HG03108 (cell line): ENCODE measurements around the gene ANXA2.
"Not testable (repeated sequence)": the region's sequence is repeated elsewhere in the genome, so short reads cannot be mapped to it uniquely, and the experiment has no call there.

ENCODE experiments used
- ATAC-seq: cut with Tn5 transposase; IDR thresholded peaks from one replicate; pipeline ENCODE4 v1.9.1; 2021; ENCODE audit warnings: moderate library complexity; ENCODE audit not compliant: unreplicated experiment

ANXA2 gene

DNA sequence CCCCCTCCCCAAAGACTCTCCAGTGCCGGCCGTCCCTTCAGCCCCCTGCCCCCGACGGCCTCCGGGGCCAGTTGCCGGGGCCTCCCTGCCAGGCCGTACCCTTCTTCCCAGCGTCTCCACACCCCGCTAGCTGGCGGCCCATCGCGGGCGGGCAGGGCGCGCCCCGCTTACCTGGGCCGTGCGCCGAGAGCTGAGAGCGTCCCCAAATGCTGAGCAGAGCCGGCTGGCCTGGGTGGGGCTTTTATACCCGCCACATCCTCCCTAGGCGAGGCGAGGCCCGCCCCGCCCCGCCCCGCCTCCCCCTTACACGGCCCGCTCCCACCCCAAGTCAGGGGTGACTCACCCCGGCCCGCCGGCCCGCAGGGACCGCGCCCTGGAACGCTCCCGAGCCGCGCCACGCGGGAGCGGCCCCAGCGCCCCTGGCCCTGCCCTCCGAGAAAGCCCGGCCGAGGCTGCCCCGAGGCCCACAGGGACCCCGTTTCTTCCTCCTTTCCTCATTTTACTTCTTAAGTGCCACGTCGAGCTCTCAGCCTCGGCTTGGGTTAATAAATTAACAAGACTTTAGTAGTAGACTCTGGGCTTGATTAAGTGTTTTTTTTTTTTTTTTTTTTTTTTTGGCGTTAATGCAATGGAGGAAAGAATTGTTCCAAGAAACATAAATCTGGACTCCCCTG is at the start of gene ANXA2:
TSS of gene ANXA2 (minus strand) at position 215 of the 674 bp plus-strand sequence. CDS start 11,911 bp downstream, outside the sequence.
- peak; percentile 61 for ATAC-seq

DNA sequence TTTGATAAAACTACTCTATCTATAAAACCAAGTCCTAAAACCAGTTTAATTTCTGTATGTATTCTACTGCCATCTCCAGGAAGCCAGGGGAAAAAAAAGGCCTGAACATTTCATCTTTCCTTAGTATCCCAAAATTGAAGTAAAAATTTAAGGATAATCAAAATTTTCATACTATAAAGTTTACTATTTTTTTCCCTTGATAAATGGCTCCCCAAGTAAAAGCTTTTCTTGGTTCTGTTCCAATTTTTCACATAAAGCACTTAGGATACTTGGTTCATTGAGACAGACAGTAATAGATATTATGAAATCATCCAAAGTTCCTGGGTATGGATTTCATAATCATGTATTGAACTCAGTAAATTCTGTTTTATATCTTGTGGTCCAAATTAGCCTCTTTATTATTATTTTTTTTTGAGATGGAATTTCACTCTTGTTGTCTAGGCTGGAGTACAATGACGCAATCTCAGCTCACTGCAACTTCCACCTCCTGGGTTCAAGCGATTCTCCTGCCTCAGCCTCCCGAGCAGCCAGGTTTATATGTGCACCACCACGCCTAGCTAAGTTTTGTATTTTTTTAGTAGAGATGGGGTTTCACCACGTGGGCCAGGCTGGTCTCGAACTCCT is 46.6 kb upstream of the ANXA2 start:
- no peak for ATAC-seq

DNA sequence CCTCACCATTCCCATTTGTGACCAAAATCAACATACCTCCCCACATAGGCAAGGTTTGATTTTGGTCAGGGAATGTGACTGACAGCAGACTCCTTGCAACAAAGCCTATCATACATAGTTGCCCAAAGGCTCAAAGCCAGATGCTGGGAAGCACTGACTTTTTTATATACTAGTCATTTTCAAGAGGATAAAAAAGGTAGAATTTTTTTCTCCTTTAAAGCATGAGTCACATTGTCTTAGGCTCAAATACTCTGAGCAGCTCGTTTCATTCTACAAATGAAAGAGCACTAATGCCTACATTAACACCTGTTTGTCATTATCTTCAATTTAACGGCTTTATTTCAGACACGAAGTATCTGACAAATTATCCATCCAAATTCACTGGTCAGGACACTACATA is 45.0 kb upstream of the ANXA2 start:
- no peak for ATAC-seq

DNA sequence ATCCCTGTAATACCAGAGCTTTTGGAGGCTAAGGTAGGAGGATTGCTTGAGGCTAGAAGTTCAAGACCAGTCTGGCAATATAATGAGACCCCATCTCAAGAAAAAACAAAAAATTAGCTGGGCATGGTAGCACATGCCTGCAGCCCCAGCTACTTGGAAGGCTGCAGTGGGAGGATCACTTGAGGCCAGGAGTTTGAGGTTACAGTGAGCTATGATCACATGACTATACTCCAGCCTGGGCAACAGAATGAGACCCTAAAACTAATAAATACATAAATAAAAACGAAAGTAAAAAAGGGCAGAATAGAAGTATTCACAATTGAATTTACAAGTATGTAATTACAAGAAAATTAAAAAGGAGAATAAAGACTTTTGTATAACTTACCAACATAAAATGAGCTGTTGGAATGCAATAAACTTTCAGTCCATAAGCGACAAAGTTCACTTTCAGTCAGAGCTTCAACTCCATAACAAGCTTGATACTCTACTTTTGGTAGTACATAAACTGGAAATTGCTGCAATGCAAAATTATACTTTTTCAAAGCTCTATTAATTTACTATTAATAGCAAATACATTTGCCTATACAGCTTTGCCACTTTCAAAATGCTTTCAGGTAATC is 44.4 kb upstream of the ANXA2 start:
- no peak for ATAC-seq

DNA sequence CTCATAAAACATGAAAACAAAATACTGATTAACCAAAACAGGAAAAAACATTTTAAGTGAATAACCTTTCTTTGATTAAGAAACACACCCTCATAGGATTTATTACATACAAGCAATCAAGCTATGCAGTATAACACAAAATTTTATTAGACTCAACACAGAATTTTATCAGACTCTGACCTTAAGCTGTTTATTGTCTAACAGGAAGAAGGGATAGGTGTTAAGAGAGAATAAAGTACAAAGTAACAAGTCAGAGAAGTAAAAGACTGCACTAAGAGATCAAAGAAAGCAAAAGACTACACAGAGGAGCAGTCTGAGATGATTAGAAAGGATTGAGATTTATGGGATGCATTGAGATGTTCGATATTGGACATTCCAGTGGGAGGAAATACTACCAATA is 43.5 kb upstream of the ANXA2 start:
- no peak for ATAC-seq

DNA sequence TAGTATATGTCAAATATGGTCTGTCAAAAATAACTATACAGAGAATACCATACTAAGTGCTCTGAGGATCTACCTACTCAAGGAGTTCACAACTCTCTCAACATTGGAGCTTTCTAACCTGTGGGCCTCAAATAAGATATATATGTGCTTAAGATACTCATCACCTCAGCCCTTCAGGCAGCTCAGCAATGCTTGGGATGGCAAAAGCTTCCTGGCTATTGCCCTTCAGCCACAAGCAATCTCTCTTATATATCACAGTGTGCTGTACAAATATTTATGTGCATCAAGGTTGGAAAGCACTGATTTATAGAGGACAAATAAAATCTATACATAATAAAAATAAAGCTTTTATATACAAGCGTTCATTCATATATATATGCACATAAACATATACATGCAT is 40.9 kb upstream of the ANXA2 start:
- ATAC-seq = no peak

DNA sequence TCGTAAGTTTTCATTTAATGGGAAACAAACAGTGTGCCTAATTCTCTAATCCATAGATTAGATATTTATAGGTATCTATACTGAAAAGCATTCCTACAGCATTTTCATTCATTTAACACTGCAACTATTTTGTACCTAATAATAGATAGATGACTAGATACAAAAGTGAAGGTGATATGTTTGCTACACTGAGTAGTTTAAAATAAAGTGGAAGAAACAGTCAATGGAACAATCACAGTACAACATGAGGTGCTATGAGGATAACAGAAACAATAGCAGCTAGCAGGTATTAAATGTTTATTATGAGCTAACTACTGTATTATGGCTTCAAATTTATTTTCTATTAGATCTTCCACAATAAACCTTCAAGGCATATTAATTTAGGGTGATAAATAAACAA is 31.1 kb upstream of the ANXA2 start:
- ATAC-seq = no peak

DNA sequence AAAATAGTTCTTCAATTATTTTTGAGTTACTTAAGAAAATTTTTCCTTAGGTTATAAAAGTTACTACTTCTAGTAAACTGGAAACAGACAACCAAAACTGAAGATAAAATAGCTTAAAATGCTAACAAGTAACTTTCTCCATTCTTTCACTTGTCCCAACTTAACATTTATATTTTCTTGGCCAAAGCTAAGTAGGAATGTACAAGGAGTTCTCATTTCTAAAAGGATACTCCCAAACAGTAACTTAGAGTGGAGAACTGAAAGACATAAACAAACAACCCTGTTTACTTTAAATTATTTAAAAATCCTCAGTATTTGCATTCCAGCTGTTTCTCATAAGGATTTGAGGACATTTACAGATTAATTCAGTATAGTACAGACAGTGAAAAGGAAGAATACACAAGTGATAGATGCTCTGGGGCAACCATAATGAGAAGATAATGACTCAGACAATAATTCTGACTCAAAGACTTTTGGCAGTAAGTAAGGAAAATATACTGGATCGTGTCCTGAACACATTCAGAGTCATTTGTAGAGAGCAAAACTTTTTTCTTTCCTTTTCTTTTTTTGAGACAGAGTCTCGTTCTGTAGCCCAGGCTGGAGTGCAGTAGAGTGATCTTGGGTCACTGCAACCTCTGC is 29.2 kb upstream of the ANXA2 start:
- no peak for ATAC-seq

DNA sequence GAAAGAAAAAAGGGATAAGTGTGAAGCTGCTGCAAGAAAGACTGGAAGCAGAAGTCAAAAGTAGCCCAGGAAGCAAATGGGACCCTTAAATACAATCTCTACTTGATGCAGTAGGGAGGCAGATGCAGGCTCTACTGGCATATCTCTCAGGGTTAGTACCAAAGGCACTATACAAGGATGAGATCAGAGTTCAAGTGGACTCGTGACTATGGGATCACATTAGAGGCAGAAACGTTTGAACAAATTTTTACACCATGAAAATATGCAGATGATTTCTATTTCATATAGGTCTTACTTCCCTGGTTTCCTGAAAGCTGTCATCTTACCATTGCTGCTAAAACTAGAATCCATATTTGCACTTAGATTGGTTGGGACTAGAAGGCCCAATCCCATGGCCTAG is 27.7 kb upstream of the ANXA2 start:
- ATAC-seq = no peak

DNA sequence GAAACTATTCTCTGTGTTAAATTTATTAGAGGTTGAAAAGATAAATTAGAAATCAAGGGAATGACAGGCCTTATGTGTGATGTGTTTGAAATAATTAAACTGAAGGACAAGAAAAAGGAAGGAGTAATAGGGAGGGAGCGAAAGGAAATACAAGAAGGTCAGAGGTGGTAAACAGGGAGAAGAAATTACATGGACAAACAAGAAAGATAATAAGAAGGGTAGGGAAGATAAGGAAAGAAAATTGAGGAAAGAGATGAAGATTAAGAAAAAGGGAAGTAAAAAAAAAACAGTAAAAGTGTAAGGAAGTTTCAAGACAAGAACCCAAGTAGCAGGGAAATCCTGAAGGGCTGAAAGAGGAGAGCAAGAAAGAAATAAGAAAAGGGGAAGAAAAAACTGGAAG is 26.2 kb upstream of the ANXA2 start:
- ATAC-seq = no peak

DNA sequence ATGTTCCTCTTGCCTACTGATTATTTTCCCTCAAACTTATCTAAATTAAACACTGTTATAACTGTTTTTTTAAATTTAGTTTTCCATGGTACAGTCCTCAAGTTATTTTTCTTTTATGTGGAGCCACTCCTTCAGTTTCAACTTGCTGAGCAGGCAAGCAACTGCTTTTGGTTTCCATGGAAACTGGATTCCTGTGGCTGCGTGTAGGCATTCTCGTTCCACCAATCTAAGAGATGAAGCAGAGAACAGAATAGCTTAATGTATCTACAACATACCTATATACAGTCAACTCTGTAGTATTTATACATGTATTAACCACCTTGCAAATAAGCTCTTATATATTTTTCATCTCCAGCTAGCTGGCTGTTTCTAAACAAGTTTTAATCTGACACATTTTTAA is 25.8 kb upstream of the ANXA2 start:
- ATAC-seq = no peak

DNA sequence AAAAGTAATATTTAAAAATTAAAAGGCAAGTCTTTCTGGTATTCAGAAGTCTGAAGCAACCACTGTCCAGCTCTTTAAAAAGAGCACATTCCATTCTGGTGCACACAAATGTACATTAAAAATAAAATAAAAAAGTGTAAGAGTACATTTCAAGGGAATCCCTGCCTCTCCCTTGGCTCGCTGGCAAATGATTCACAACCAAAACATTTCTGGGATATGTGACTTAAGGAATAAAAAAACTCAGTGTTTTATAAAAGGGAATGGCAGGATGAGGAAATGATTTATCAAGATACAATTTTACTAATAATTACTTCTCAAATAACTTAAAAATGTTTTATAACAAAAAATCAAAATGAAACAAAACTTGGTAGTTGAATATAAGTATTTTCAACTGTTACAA is 23.8 kb upstream of the ANXA2 start:
- ATAC-seq = no peak

DNA sequence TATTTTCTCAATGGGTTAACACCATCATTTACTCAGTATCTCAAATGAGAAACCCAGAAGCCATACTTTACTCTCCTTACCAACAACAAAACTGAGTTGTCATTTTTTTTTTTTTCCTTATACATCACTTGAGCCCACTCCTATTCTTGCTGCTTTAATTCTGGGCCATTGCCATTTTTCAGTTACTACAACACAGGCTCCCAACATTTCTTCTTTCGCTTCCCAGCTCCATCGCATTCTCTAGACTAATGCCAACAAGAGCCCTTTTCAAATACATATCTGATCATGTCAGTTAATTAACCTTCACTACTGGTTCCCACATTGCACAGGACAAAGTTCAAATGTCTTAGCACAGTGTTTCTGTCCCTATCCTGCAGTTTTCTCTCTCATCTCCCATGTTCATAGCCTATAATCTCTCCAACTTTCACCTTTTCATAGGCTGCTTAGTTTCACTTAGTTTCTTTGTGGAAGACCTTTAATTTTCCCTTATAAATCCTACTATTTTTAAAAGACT is 22.5 kb upstream of the ANXA2 start:
- ATAC-seq = no peak

DNA sequence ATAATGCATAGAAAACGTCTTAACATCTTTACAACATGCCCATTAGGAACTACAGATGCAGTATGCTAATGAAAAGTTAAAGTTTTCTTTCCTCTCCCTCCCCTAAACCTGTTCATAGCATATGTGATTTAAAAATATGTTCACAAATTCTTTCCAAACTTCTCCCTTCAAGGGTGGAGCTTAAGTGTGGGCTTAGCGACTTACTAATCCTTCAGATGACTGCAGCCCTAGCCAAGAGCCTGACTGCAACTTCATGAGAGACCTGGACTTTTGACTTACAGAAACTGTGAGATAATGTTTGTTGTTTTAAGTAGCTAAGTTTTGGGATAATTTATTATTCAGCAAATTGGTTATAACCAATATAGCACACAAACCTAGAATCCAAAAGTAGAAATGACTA is 22.0 kb upstream of the ANXA2 start:
- ATAC-seq = no peak

DNA sequence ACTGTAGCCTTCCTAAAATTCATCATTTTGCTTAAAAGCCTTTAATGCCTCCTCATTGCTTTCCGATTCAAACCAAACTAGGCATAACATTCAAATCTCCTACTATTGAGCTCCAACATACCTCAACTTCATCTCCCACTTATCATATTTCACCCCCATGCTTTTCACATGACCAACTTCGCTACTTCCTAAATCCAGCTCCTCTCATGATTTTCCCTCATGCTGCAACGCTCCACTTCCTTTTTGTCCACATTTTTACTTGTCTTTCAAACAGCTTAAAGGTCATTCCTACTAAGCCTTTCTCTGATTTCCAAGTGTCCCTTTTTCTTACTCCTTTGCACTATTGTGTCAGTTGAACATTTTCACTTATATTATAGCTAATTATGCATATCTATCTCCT is 20.3 kb upstream of the ANXA2 start:
- ATAC-seq = no peak

DNA sequence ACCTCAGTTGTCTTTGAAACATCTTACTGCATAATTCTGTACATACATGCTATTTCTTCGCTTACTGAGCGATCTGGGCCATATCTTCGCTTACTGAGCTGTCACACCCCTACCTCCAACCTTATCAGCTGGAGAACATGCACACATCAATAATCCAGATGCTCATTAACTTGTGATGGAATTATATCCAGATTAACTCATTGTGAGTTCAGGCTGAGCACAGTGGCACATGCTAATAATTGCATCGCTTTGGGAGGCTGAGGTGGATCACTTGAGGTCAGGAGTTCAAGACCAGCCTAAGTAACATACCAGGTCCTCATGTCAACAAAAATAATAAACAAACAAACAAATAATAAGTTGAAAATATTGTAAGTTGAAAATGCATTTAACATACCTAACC is 19.3 kb upstream of the ANXA2 start:
- no peak for ATAC-seq

DNA sequence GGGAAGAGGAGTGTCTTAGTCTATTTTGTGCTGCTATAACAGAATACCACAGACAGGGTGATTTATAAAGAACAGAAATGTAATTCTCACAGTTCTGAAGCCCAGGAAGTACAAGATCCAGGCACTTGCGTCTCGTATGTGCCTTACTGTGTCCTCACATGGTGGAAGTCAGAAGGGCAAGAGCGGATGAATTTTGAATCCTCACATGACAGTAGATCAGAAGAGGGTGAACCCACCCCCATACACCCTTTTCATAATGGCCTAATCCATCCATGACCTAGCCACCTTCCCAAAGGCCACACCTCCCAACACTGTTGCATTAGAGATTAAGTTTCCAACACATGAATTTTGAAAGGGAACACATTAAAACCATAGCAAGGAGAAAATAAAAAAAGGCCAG is 18.7 kb upstream of the ANXA2 start:
- no peak for ATAC-seq

DNA sequence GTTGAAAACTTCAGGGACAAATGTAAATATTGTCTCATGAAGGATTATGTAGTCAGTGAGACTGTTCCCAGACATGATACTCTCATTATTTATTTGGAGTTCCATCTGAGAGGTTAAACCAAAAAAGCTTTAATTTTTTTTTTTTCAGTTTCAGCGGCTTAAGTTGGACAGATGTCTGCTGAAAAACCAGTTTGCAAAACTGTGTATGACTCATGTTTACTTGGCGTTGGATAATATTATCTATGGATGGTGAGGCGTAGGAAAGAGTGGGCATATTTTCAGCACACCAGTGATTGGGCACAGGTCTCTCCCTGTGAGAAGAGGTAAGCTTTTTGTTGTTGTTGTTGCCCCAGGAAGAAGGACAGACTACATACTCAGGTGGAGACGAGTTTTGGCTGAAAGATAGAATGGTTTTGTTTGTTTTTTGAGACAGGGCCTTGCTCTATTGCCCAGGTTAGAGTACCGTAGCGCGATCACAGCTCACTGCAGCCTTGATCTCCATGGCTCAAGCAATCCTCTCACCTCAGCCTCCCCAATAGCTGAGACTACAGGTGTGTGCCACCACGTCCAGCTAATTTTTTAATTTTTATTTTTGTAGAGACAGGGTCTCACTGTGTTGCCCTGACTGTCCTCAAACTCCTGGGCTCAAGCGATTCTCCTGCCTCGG is 16.4 kb upstream of the ANXA2 start:
- no peak for ATAC-seq

DNA sequence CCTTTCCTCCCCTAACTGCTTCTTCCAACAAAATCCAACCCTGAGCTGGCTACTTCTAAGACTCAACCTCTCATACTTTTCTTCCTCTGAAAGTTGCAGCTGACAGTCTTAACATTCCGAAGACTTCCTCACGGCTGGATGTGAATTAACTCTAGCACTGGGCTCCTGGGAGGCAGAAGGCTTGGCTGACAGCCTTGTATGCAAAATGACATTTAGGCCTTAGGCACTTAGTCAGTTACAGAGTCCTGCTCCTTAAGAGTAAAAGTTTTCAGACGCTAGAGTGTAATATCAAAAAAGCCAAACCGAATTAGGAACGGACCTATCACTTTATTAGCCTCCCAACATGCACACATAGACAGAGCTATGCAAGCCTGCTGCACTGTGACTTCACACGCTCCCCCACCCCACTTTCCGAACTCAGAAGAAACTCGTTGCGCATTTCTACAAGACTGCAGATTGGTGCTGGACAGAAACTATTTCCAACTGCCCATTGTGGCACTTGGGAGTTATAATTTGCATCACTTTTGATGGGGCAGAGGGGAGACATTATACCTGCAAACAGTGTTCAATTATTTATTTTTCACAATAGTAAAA is 15.5 kb upstream of the ANXA2 start:
- no peak for ATAC-seq

DNA sequence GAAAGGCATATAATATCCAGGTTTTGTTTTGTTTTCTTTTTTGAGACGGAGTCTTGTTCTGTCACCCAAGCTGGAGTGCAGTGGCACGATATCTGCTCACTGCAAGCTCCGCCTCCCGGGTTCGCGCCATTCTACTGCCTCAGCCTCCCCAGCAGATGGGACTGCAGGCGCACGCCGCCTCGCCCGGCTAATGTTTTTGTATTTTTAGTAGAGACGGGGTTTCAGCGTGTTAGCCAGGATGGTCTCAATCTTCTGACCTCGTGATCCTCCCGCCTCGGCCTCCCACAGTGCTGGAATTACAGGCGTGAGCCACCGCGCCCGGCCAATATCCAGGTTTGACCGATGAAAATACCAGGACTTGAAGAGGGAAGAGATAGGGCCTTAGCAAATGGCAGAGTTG is 15.0 kb upstream of the ANXA2 start:
- ATAC-seq = not testable (repeated sequence)
